PC-9 (cell line): ENCODE data around the gene LIMS2. TPM values are rescaled to one million over a fixed set of nuclear protein-coding genes. Genes with fewer than 3 reads are reported as not detected.

Experiments used
- BruUV-seq: library from RNA; stranded (reverse); fragments of 400-500 nt; replicated peaks from 2 replicates; lab custom pipeline; 2021; lab: Mats Ljungman, UMichigan
- CTCF ChIA-PET: fragments of 300-600 bp; sonication (Branson Sonifier 250); formaldehyde crosslinking; loops from one replicate; lab custom pipeline; 2022; ENCODE audit warnings: antibody characterized with exemption; lab: Charles Lee
- POLR2A ChIA-PET: fragments of 300-600 bp; sonication (Branson Sonifier 250); formaldehyde crosslinking; loops from one replicate; lab custom pipeline; 2022; ENCODE audit warnings: antibody characterized with exemption; ENCODE audit not compliant: unreplicated experiment; lab: Charles Lee
- DNase-seq, 2 experiments: peaks; one replicate each; pipeline versions ENCODE4 v3.0.0 to v3.0.0-alpha.2; 2015 to 2022; ENCODE audit warnings: mixed read lengths in 1 of 2
- H2AFZ ChIP-seq: fragments of 200-600 bp; sonication (generic); 2 replicates; pipeline ENCODE4 v1.8.1; 2017; ENCODE audit warnings: antibody characterized with exemption
- H3F3A ChIP-seq: fragments of 200-600 bp; sonication (generic); 2 replicates; pipeline ENCODE4 v1.8.1; 2017; ENCODE audit warnings: antibody characterized with exemption, mild to moderate bottlenecking, low read depth; ENCODE audit not compliant: insufficient read depth
- H3K27ac ChIP-seq: fragments of 200-600 bp; sonication (generic); 2 replicates; pipeline ENCODE4 v1.6.1; 2016; ENCODE audit warnings: mixed run types
- H3K27me3 ChIP-seq: fragments of 200-600 bp; sonication (generic); 2 replicates; pipeline ENCODE4 v1.6.1; 2016; ENCODE audit warnings: low read depth, mixed run types; ENCODE audit not compliant: insufficient read depth
- H3K36me3 ChIP-seq: fragments of 200-600 bp; sonication (generic); 2 replicates; pipeline ENCODE4 v1.6.1; 2016; ENCODE audit warnings: low read depth, mixed run types
- H3K4me1 ChIP-seq: fragments of 200-600 bp; sonication (generic); replicated peaks from 2 replicates; pipeline ENCODE4 v1.6.1; 2016; ENCODE audit warnings: mixed run types; ENCODE audit not compliant: insufficient read depth
- H3K4me2 ChIP-seq: fragments of 200-600 bp; sonication (generic); 2 replicates; pipeline ENCODE4 v1.6.1; 2017; ENCODE audit warnings: mixed run types
- H3K4me3 ChIP-seq: fragments of 200-600 bp; sonication (generic); 2 replicates; pipeline ENCODE4 v1.6.1; 2016; ENCODE audit warnings: mixed run types
- H3K79me2 ChIP-seq: fragments of 200-600 bp; sonication (generic); 2 replicates; pipeline ENCODE4 v1.6.1; 2017; ENCODE audit warnings: low read depth, mixed run types
- H3K9me2 ChIP-seq: fragments of 200-600 bp; sonication (generic); 2 replicates; pipeline ENCODE4 v1.8.1; 2017; ENCODE audit warnings: mild to moderate bottlenecking; ENCODE audit not compliant: insufficient read depth
- H3K9me3 ChIP-seq: fragments of 200-600 bp; sonication (generic); 2 replicates; pipeline ENCODE4 v1.8.1; 2016; ENCODE audit warnings: low read depth; ENCODE audit not compliant: insufficient read depth
- H4K20me1 ChIP-seq: fragments of 200-600 bp; sonication (generic); 2 replicates; pipeline ENCODE4 v1.8.1; 2017; ENCODE audit not compliant: insufficient read depth
- CTCF ChIP-seq: fragments of 200-600 bp; sonication (generic); conservative IDR thresholded peaks from 2 replicates; pipeline ENCODE4 v1.6.1; 2017; ENCODE audit warnings: mixed run types, antibody characterized with exemption, mild to moderate bottlenecking, moderate library complexity
- EZH2 ChIP-seq: fragments of 200-600 bp; sonication (generic); IDR thresholded peaks from 2 replicates; pipeline ENCODE4 v1.8.0; 2017; ENCODE audit warnings: antibody characterized with exemption, low read depth
- intact Hi-C: fragments of 100-400 bp; cut with micrococcal nuclease; formaldehyde crosslinking; loops from one replicate; pipeline ENCODE4 v1.10.0; 2022; ENCODE audit not compliant: unreplicated experiment
- total RNA-seq: library from RNA; stranded (reverse); gene quantifications from 2 replicates; pipeline ENCODE4 v1.2.3, GENCODE V29; 2021

Gene LIMS2
- total RNA-seq, 1 experiment from 2014 or later = 1.4 TPM

- intact Hi-C loops = no loop called here
- no peaks in the 10 kb centered on the region for H3K79me2 ChIP-seq
- H2AFZ ChIP-seq = no peak overlapping the region
- H4K20me1 ChIP-seq = no peaks in the 10 kb centered on the region
- H3K27me3 ChIP-seq = peaks cover 20% of the 10 kb centered on the region
- H3F3A ChIP-seq = no peaks in the 10 kb centered on the region
- H3K36me3 ChIP-seq = no peaks in the 10 kb centered on the region
- no peaks in the 10 kb centered on the region for H3K9me3 ChIP-seq
- H3K9me2 ChIP-seq = no peaks in the 10 kb centered on the region
- CTCF ChIA-PET = no interaction called here
- H3K4me2 ChIP-seq = no peak overlapping the region
- DNase-seq = no peak
- POLR2A ChIA-PET = no interaction called here
- TF ChIP-seq CTCF (no peak), EZH2 (no peak)
- no peak overlapping the region for H3K27ac ChIP-seq
- BruUV-seq = no TSS peak
- no peak overlapping the region for H3K4me3 ChIP-seq
- no peaks in the 10 kb centered on the region for H3K4me1 ChIP-seq
These were observed 6.9 kb upstream of the LIMS2 start for GRCh38 chr2:127681976-127682857.

- no peak overlapping the region for H2AFZ ChIP-seq
- no peaks in the 10 kb centered on the region for H4K20me1 ChIP-seq
- intact Hi-C loops = no loop called here
- BruUV-seq = no TSS peak
- no peak for DNase-seq
- no peak overlapping the region for H3K4me3 ChIP-seq
- no peaks in the 10 kb centered on the region for H3F3A ChIP-seq
- H3K9me3 ChIP-seq = no peaks in the 10 kb centered on the region
- H3K79me2 ChIP-seq = no peaks in the 10 kb centered on the region
- H3K27ac ChIP-seq = no peak overlapping the region
- no peaks in the 10 kb centered on the region for H3K4me1 ChIP-seq
- TF ChIP-seq CTCF = no peak
- H3K9me2 ChIP-seq = no peaks in the 10 kb centered on the region
- peaks cover 28% of the 10 kb centered on the region for H3K27me3 ChIP-seq
- CTCF ChIA-PET = no interaction called here
- POLR2A ChIA-PET = no interaction called here
- no peak overlapping the region for H3K4me2 ChIP-seq
- no peaks in the 10 kb centered on the region for H3K36me3 ChIP-seq
These were observed 6.0 kb upstream of the LIMS2 start for GRCh38 chr2:127681288-127681804.

GRCh38 chr2:127680706-127681287 lies 5.5 kb upstream of the LIMS2 start:
- no peaks in the 10 kb centered on the region for H3K9me2 ChIP-seq
- BruUV-seq = no TSS peak
- H2AFZ ChIP-seq = no peak overlapping the region
- H4K20me1 ChIP-seq = no peaks in the 10 kb centered on the region
- H3K4me3 ChIP-seq = no peak overlapping the region
- H3K36me3 ChIP-seq = no peaks in the 10 kb centered on the region
- ChIA-PET CTCF (no interaction called here), POLR2A (no interaction called here)
- H3K27me3 ChIP-seq = peaks cover 34% of the 10 kb centered on the region
- no peak for DNase-seq
- H3K4me2 ChIP-seq = no peak overlapping the region
- no peaks in the 10 kb centered on the region for H3K4me1 ChIP-seq
- H3K79me2 ChIP-seq = no peaks in the 10 kb centered on the region
- TF ChIP-seq CTCF = no peak
- no peak for TF ChIP-seq EZH2
- intact Hi-C loops = no loop called here
- no peaks in the 10 kb centered on the region; the same call in 1 of the 2 replicates for H3F3A ChIP-seq
- no peak overlapping the region for H3K27ac ChIP-seq
- no peaks in the 10 kb centered on the region for H3K9me3 ChIP-seq
